ENCODE data around the gene ID3. TPM values are rescaled to one million over a fixed set of nuclear protein-coding genes. Genes with fewer than 3 reads are reported as not detected.
"Not testable (repeated sequence)": the region's sequence is repeated elsewhere in the genome, so short reads cannot be mapped to it uniquely, and the experiment has no call there.

The ID3 gene
- total RNA-seq, 1 experiment from 2014 or later = 92.5 TPM

- Histone ChIP-seq H3K9me2 (replicated peaks; ENCODE audit: low read length) (no peaks in the 10 kb centered on the region), H3K9ac (ENCODE audit: low read length) (no peak overlapping the region), H3K79me2 (ENCODE audit: low read length) (no peaks in the 10 kb centered on the region), H3K36me3 (ENCODE audit: low read depth, low read length) (no peaks in the 10 kb centered on the region), H3K4me3 (ENCODE audit: low read length) (no peak overlapping the region), H4K20me1 (ENCODE audit: low read length) (no peaks in the 10 kb centered on the region), H3K4me1 (ENCODE audit: insufficient read depth, low read length) (no peaks in the 10 kb centered on the region), H3F3A (ENCODE audit: low read length, unreplicated experiment) (no peaks in the 10 kb centered on the region), H3K27me3 (ENCODE audit: low read length) (no peaks in the 10 kb centered on the region), H2AFZ (ENCODE audit: low read length) (no peak overlapping the region), H3K27ac (ENCODE audit: low read length) (no peak overlapping the region), H3K9me3 (ENCODE audit: low read length) (no peaks in the 10 kb centered on the region), H3K4me2 (ENCODE audit: low read length) (no peak overlapping the region)
- no TSS peak for BruUV-seq (replicated peaks)
- DNase-seq (peak; percentile 89), ATAC-seq (peak; percentile 66)
- intact Hi-C loops (cut with micrococcal nuclease) = loop anchor here (1.0 kb wide), 1 partner anchor 93 kb away; no protein-coding TSS in a partner anchor
- ChIA-PET CTCF (interaction anchor here (0.6 to 2.5 kb wide), 5 partner anchors 47 to 147 kb away, joined by 3 to 22 read pairs (median 10); partner anchors contain the start of gene RPL11), POLR2A (ENCODE audit: unreplicated experiment) (interaction anchor here (0.6 kb wide), 1 partner anchor 78 kb away, joined by 11 read pairs; no protein-coding TSS in a partner anchor)
- TF ChIP-seq EZH2 (IDR thresholded peaks at IDR 0.05; ENCODE audit: low read length, unreplicated experiment) = no peak
- TF ChIP-seq, protein P1, sequence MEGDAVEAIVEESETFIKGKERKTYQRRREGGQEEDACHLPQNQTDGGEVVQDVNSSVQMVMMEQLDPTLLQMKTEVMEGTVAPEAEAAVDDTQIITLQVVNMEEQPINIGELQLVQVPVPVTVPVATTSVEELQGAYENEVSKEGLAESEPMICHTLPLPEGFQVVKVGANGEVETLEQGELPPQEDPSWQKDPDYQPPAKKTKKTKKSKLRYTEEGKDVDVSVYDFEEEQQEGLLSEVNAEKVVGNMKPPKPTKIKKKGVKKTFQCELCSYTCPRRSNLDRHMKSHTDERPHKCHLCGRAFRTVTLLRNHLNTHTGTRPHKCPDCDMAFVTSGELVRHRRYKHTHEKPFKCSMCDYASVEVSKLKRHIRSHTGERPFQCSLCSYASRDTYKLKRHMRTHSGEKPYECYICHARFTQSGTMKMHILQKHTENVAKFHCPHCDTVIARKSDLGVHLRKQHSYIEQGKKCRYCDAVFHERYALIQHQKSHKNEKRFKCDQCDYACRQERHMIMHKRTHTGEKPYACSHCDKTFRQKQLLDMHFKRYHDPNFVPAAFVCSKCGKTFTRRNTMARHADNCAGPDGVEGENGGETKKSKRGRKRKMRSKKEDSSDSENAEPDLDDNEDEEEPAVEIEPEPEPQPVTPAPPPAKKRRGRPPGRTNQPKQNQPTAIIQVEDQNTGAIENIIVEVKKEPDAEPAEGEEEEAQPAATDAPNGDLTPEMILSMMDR (conservative IDR thresholded peaks at IDR 0.05; ENCODE audit: low read depth, low read length) = peak; percentile 93
- no peak for TF ChIP-seq EZH2phosphoT487 (IDR thresholded peaks at IDR 0.05; ENCODE audit: borderline replicate concordance, low read length)
Measured at GRCh38 chr1:23544444-23545389, 14.6 kb downstream of the ID3 start.

DNA sequence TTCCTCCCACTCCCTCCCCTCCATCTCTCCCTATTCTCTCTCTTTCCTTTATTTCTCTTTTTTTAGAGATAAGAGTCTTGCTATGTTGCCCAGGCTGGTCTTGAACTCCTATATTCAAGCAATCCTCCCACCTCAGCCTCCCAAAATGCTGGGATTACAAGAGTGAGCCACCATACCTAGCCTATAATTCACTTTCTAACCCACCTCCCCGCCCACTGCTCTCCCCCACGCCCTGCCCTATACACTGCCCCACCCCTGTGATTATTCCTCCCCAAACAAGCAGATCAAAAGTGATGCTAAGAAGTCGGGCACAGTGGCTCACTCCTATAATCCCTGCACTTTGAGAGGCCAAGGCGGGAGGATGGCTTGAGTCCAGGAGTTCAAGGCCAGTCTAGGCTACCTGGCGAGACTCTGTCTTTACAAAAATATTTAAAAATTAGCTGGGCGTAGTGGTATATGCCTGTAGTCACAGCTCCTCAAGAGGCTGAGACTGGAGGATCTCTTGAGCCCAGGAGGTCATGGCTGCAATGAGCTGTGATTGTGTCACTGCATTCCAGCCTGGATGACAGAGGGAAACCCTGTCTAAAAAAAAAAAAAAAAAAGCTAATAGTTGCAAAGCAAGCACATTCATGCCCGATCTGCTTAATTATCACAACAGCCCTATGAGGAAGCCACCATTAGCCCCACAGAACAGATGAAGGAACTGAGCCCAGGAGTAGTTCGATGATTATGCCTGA, 15.4 kb downstream of the ID3 start:
- Histone ChIP-seq H3K4me2 (ENCODE audit: low read length) (no peak overlapping the region), H3K27me3 (ENCODE audit: low read length) (no peaks in the 10 kb centered on the region), H4K20me1 (ENCODE audit: low read length) (no peaks in the 10 kb centered on the region), H3K4me3 (ENCODE audit: low read length) (no peak overlapping the region), H3K9me2 (replicated peaks; ENCODE audit: low read length) (no peaks in the 10 kb centered on the region), H3F3A (ENCODE audit: low read length, unreplicated experiment) (no peaks in the 10 kb centered on the region), H3K9me3 (ENCODE audit: low read length) (no peaks in the 10 kb centered on the region), H3K79me2 (ENCODE audit: low read length) (no peaks in the 10 kb centered on the region), H3K9ac (ENCODE audit: low read length) (no peak overlapping the region), H2AFZ (ENCODE audit: low read length) (no peak overlapping the region), H3K36me3 (ENCODE audit: low read depth, low read length) (no peaks in the 10 kb centered on the region), H3K4me1 (ENCODE audit: insufficient read depth, low read length) (no peaks in the 10 kb centered on the region), H3K27ac (ENCODE audit: low read length) (no peak overlapping the region)
- TF ChIP-seq EZH2 (IDR thresholded peaks at IDR 0.05; ENCODE audit: low read length, unreplicated experiment) = no peak
- TF ChIP-seq, protein P1 (conservative IDR thresholded peaks at IDR 0.05; ENCODE audit: low read depth, low read length) = no peak
- TF ChIP-seq EZH2phosphoT487 (IDR thresholded peaks at IDR 0.05; ENCODE audit: borderline replicate concordance, low read length) = no peak
- ChIA-PET CTCF (interaction anchor here (0.6 to 1.3 kb wide), 6 partner anchors 19 to 148 kb away, joined by 3 to 16 read pairs (median 4); partner anchors contain the start of gene RPL11), POLR2A (ENCODE audit: unreplicated experiment) (interaction anchor here (0.6 kb wide), 1 partner anchor 78 kb away, joined by 11 read pairs; no protein-coding TSS in a partner anchor)
- DNase-seq (no peak), ATAC-seq (no peak)
- intact Hi-C loops (cut with micrococcal nuclease) = loop anchor here (1.0 kb wide), 1 partner anchor 93 kb away; no protein-coding TSS in a partner anchor
- BruUV-seq (replicated peaks) = no TSS peak

- H3K27me3 ChIP-seq (ENCODE audit: low read length); H3K4me1 ChIP-seq (ENCODE audit: insufficient read depth, low read length); H3K9me3 ChIP-seq (ENCODE audit: low read length); H3K4me2 ChIP-seq (ENCODE audit: low read length); CTCF ChIA-PET; H3F3A ChIP-seq (ENCODE audit: low read length, unreplicated experiment); ATAC-seq; H4K20me1 ChIP-seq (ENCODE audit: low read length); H3K36me3 ChIP-seq (ENCODE audit: low read depth, low read length); intact Hi-C loops (cut with micrococcal nuclease); H3K79me2 ChIP-seq (ENCODE audit: low read length); H3K9ac ChIP-seq (ENCODE audit: low read length); DNase-seq; BruUV-seq (replicated peaks); H2AFZ ChIP-seq (ENCODE audit: low read length); H3K27ac ChIP-seq (ENCODE audit: low read length); H3K9me2 ChIP-seq (replicated peaks; ENCODE audit: low read length); H3K4me3 ChIP-seq (ENCODE audit: low read length); POLR2A ChIA-PET (ENCODE audit: unreplicated experiment): not testable (repeated sequence)
Measured at GRCh38 chr1:23542940-23543339, 16.4 kb downstream of the ID3 start.
